Glomerular visceral epithelial cell (primary cell): ENCODE data around the gene SRSF9.
"Not testable (repeated sequence)": the region's sequence is repeated elsewhere in the genome, so short reads cannot be mapped to it uniquely, and the experiment has no call there.

Experiments used
- DNase-seq: peaks from one replicate; pipeline ENCODE4 v3.0.0-alpha.2; 2016; ENCODE audit errors: extremely low spot score

SRSF9 gene

GRCh38 chr12:120469450-120470149 is at the start of gene SRSF9:
TSS of gene SRSF9 (minus strand) at chr12:120469748. CDS start at chr12:120469609, 139 bp downstream.
- peak; percentile 96 for DNase-seq

- DNase-seq = not testable (repeated sequence)
Observed at GRCh38 chr12:120519324-120519723, 49.8 kb upstream of the SRSF9 start.

- no peak for DNase-seq
Observed at GRCh38 chr12:120515496-120515895, 45.9 kb upstream of the SRSF9 start.

- no peak for DNase-seq
Observed at GRCh38 chr12:120514002-120514401, 44.5 kb upstream of the SRSF9 start.

- DNase-seq = no peak
Observed at GRCh38 chr12:120508537-120508936, 39.0 kb upstream of the SRSF9 start.

GRCh38 chr12:120504587-120504986 is 35.0 kb upstream of the SRSF9 start:
- no peak for DNase-seq

- DNase-seq = no peak
Observed at GRCh38 chr12:120500581-120500980, 31.0 kb upstream of the SRSF9 start.

- DNase-seq = no peak
Observed at GRCh38 chr12:120498870-120499515, 29.4 kb upstream of the SRSF9 start.

GRCh38 chr12:120497524-120498150 is 28.1 kb upstream of the SRSF9 start:
- no peak for DNase-seq

- peak; percentile 42 for DNase-seq
Observed at GRCh38 chr12:120496413-120497340, 27.1 kb upstream of the SRSF9 start.

- DNase-seq = peak; percentile 96
Observed at GRCh38 chr12:120495731-120496412, 26.3 kb upstream of the SRSF9 start, which contains the start of gene DYNLL1. TSS of gene DYNLL1 (plus strand) at chr12:120496113. CDS start at chr12:120496422, 309 bp downstream.

GRCh38 chr12:120495186-120495730 is 25.7 kb upstream of the SRSF9 start:
- DNase-seq = no peak

GRCh38 chr12:120490833-120491512 is 21.4 kb upstream of the SRSF9 start:
- DNase-seq = no peak

- no peak for DNase-seq
Observed at GRCh38 chr12:120490325-120490724, 20.8 kb upstream of the SRSF9 start.

GRCh38 chr12:120489018-120489417 is 19.5 kb upstream of the SRSF9 start:
- no peak for DNase-seq

GRCh38 chr12:120488057-120488640 is 18.6 kb upstream of the SRSF9 start:
- no peak for DNase-seq

- not testable (repeated sequence) for DNase-seq
Observed at GRCh38 chr12:120487552-120487951, 18.0 kb upstream of the SRSF9 start.

- DNase-seq = no peak
Observed at GRCh38 chr12:120485961-120486881, 16.7 kb upstream of the SRSF9 start.

GRCh38 chr12:120483621-120484020 is 14.1 kb upstream of the SRSF9 start:
- DNase-seq = no peak
